Stomach (tissue), 4 donors: ENCODE measurements around the gene SLC38A3.

Experiments used
- EP300 ChIP-seq: sonication (generic); formaldehyde crosslinking; IDR thresholded peaks from one replicate; pipeline ENCODE4 v1.6.1; 2017; ENCODE audit warnings: antibody characterized with exemption
- POLR2A ChIP-seq, 4 donors: fragments of 450-650 bp; IDR thresholded peaks; one replicate each; pipeline ENCODE4 v1.6.1; 2016; ENCODE audit warnings: antibody characterized with exemption in 4 of 4, control low read depth in 2 of 4, mild to moderate bottlenecking in 1 of 4, moderate library complexity in 1 of 4
- TF ChIP-seq, protein P1 (sequence below), 7 experiments: fragments of 450-650 bp in 4 of 7; fragments of 200-600 bp in 3 of 7; sonication (generic) in 3 of 7; IDR thresholded peaks; one replicate each; pipeline ENCODE4 v1.5.1; 2016 to 2019; ENCODE audit warnings: antibody characterized with exemption in 7 of 7, control low read depth in 2 of 7, mild to moderate bottlenecking in 1 of 7

- TF ChIP-seq, protein P1, sequence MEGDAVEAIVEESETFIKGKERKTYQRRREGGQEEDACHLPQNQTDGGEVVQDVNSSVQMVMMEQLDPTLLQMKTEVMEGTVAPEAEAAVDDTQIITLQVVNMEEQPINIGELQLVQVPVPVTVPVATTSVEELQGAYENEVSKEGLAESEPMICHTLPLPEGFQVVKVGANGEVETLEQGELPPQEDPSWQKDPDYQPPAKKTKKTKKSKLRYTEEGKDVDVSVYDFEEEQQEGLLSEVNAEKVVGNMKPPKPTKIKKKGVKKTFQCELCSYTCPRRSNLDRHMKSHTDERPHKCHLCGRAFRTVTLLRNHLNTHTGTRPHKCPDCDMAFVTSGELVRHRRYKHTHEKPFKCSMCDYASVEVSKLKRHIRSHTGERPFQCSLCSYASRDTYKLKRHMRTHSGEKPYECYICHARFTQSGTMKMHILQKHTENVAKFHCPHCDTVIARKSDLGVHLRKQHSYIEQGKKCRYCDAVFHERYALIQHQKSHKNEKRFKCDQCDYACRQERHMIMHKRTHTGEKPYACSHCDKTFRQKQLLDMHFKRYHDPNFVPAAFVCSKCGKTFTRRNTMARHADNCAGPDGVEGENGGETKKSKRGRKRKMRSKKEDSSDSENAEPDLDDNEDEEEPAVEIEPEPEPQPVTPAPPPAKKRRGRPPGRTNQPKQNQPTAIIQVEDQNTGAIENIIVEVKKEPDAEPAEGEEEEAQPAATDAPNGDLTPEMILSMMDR (IDR thresholded peaks at IDR 0.05) = no peak
- TF ChIP-seq POLR2A (IDR thresholded peaks at IDR 0.05) = no peak
- TF ChIP-seq EP300 = no peak
These were observed 49.2 kb upstream of the SLC38A3 start for GRCh38 chr3:50155891-50156290.
